Vagina (tissue), 2 donors: ENCODE measurements around the gene FHIT. TPM values are rescaled to one million over a fixed set of nuclear protein-coding genes. Genes with fewer than 3 reads are reported as not detected.

Experiments used
- DNase-seq, 2 donors: peaks; one replicate each; pipeline ENCODE4 v3.0.0-alpha.2; 2017; ENCODE audit errors: extremely low spot score in 2 of 2
- H3K27ac ChIP-seq: fragments of 200-600 bp; sonication (generic); one replicate; pipeline ENCODE4 v1.5.1; 2019
- H3K27me3 ChIP-seq: fragments of 200-600 bp; sonication (generic); one replicate; pipeline ENCODE4 v1.5.1; 2019
- H3K36me3 ChIP-seq, 2 donors: fragments of 200-600 bp; sonication (generic); one replicate each; pipeline ENCODE4 v1.5.1; 2017 to 2019
- H3K4me1 ChIP-seq: fragments of 200-600 bp; sonication (generic); one replicate; pipeline ENCODE4 v1.5.1; 2019
- H3K4me3 ChIP-seq, 2 donors: fragments of 200-600 bp; sonication (generic); 1 replicate in 1 of 2; 2 replicates in 1 of 2; pipeline ENCODE4 v1.5.1; 2016 to 2019
- H3K9me3 ChIP-seq: fragments of 200-600 bp; sonication (generic); one replicate; pipeline ENCODE4 v1.5.1; 2019
- CTCF ChIP-seq, 3 experiments: fragments of 450-650 bp in 2 of 3; fragments of 200-600 bp in 1 of 3; sonication (generic) in 1 of 3; IDR thresholded peaks; one replicate each; pipeline ENCODE4 v1.5.1; 2017 to 2019; ENCODE audit warnings: antibody characterized with exemption in 3 of 3, mild to moderate bottlenecking in 2 of 3, moderate library complexity in 2 of 3
- POLR2A ChIP-seq, 2 donors: fragments of 450-650 bp; IDR thresholded peaks; one replicate each; pipeline ENCODE4 v1.6.1; 2017; ENCODE audit warnings: antibody characterized with exemption in 2 of 2, mild to moderate bottlenecking in 2 of 2, moderate library complexity in 2 of 2
- POLR2AphosphoS5 ChIP-seq, 2 donors: sonication (generic); formaldehyde crosslinking; IDR thresholded peaks; one replicate each; pipeline ENCODE4 v1.9.0; 2017; ENCODE audit warnings: antibody characterized with exemption in 2 of 2, mild to moderate bottlenecking in 2 of 2, low read depth in 1 of 2; ENCODE audit not compliant: insufficient read depth in 1 of 2
- intact Hi-C: fragments of 100-400 bp; cut with DNase I; formaldehyde crosslinking; loops from one replicate; pipeline ENCODE4 v1.15.1; 2023
- total RNA-seq: library from RNA; depleted of rRNA; stranded (reverse); fragments of >200 nt; gene quantifications from one replicate; pipeline ENCODE4 v1.2.3, GENCODE V29; 2016

The FHIT gene
- total RNA-seq, 1 donor from 2014 or later = 7.9 TPM

GRCh38 chr3:61008153-61008997 lies 242.9 kb downstream of the FHIT start:
- intact Hi-C loops = no loop called here
- Histone ChIP-seq H3K9me3 (no peaks in the 10 kb centered on the region), H3K27me3 (no peaks in the 10 kb centered on the region), H3K4me3 (no peak overlapping the region), H3K36me3 (no peaks in the 10 kb centered on the region), H3K27ac (no peak overlapping the region), H3K4me1 (no peaks in the 10 kb centered on the region)
- TF ChIP-seq POLR2A (IDR thresholded peaks at IDR 0.05) (no peak), POLR2AphosphoS5 (IDR thresholded peaks at IDR 0.05; ENCODE audit: insufficient read depth in 1 of 2, low read depth in 1 of 2) (no peak), CTCF (IDR thresholded peaks at IDR 0.05) (no peak)
- DNase-seq = no peak

GRCh38 chr3:61005591-61005990 lies 245.7 kb downstream of the FHIT start:
- TF ChIP-seq CTCF (IDR thresholded peaks at IDR 0.05) = no peak
- TF ChIP-seq POLR2A (IDR thresholded peaks at IDR 0.05) = no peak
- intact Hi-C loops = no loop called here

GRCh38 chr3:60998858-60999257 lies 252.4 kb downstream of the FHIT start:
- H3K36me3 ChIP-seq = no peaks in the 10 kb centered on the region
- no peak for TF ChIP-seq POLR2AphosphoS5 (IDR thresholded peaks at IDR 0.05; ENCODE audit: insufficient read depth in 1 of 2, low read depth in 1 of 2)
- no peak for TF ChIP-seq POLR2A (IDR thresholded peaks at IDR 0.05)
- TF ChIP-seq CTCF (IDR thresholded peaks at IDR 0.05) = no peak
- no peak for DNase-seq
- intact Hi-C loops = no loop called here
- no peaks in the 10 kb centered on the region for H3K27me3 ChIP-seq
- no peaks in the 10 kb centered on the region for H3K4me1 ChIP-seq
- no peak overlapping the region for H3K4me3 ChIP-seq
- no peak overlapping the region for H3K27ac ChIP-seq
- H3K9me3 ChIP-seq = no peaks in the 10 kb centered on the region

More at GRCh38 chr3:61005591-61005990, 245.7 kb downstream of the FHIT start:
- no peak overlapping the region for H3K27ac ChIP-seq
- H3K36me3 ChIP-seq = no peaks in the 10 kb centered on the region
- H3K4me3 ChIP-seq = no peak overlapping the region
- no peak for DNase-seq
- no peaks in the 10 kb centered on the region for H3K4me1 ChIP-seq
- H3K27me3 ChIP-seq = no peaks in the 10 kb centered on the region
- H3K9me3 ChIP-seq = no peaks in the 10 kb centered on the region

DNA sequence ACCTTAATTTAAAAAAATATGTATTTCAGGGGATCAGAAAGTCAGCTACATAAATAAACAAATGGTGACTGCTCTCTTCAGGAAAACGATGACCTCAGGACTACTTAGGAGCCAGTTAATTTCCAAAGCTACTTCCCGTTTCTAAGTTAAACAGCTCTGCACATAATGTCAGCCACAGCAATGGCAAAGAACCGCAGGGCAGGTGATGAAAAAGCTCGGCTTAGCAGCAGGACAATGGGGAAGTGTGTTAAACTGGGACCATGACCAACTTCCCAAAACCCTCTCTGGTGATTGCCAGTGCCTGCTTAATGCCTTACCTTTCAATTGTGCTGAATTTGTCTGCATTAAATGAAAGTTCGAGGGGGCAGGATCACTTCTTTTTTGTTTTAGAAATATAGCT lies 258.9 kb downstream of the FHIT start:
- Histone ChIP-seq H3K27me3 (no peaks in the 10 kb centered on the region), H3K9me3 (no peaks in the 10 kb centered on the region), H3K27ac (no peak overlapping the region), H3K36me3 (no peaks in the 10 kb centered on the region), H3K4me1 (no peaks in the 10 kb centered on the region), H3K4me3 (no peak overlapping the region)
- no peak for DNase-seq
- TF ChIP-seq POLR2AphosphoS5 (IDR thresholded peaks at IDR 0.05; ENCODE audit: insufficient read depth in 1 of 2, low read depth in 1 of 2) = no peak
- TF ChIP-seq POLR2A (IDR thresholded peaks at IDR 0.05) = no peak
- no peak for TF ChIP-seq CTCF (IDR thresholded peaks at IDR 0.05)
- intact Hi-C loops = no loop called here

- no peak for DNase-seq
- H3K9me3 ChIP-seq = no peaks in the 10 kb centered on the region
- TF ChIP-seq POLR2A (IDR thresholded peaks at IDR 0.05) (no peak), CTCF (IDR thresholded peaks at IDR 0.05) (no peak), POLR2AphosphoS5 (IDR thresholded peaks at IDR 0.05; ENCODE audit: insufficient read depth in 1 of 2, low read depth in 1 of 2) (no peak)
- H3K27ac ChIP-seq = no peak overlapping the region
- H3K4me1 ChIP-seq = no peaks in the 10 kb centered on the region
- no peaks in the 10 kb centered on the region for H3K36me3 ChIP-seq
- intact Hi-C loops = no loop called here
- no peak overlapping the region for H3K4me3 ChIP-seq
- H3K27me3 ChIP-seq = no peaks in the 10 kb centered on the region
Observed at GRCh38 chr3:60990442-60990730, 260.9 kb downstream of the FHIT start.
